Measurements from ENCODE around the gene ING5. TPM values are rescaled to one million over a fixed set of nuclear protein-coding genes. Genes with fewer than 3 reads are reported as not detected.

The ING5 gene
- total and polyA plus RNA-seq, 2 donors (not counting 3 experiments of a cell fraction or from before 2014, with no cell fraction given): 24.5 to 33.4 TPM

GRCh38 chr2:241752689-241753276, 50.9 kb downstream of the ING5 start:
- H3K4me2 ChIP-seq (ENCODE audit: insufficient read depth, low read length): no peak overlapping the region
- ChIA-PET POLR2A (no interaction called here), CTCF (no interaction called here)
- TF ChIP-seq POLR2A (IDR thresholded peaks at IDR 0.05; ENCODE audit: low read depth, low read length) (no peak), CTCF (IDR thresholded peaks at IDR 0.05; ENCODE audit: extremely low read depth in 1 of 2, insufficient read depth in 1 of 2, low read depth in 1 of 2, low read length in 2 of 2) (no peak), MAX (IDR thresholded peaks at IDR 0.05; ENCODE audit: insufficient read depth, insufficient read length) (no peak), GATA2 (IDR thresholded peaks at IDR 0.05; ENCODE audit: insufficient read depth, insufficient read length, low read depth, low read length) (no peak)
- dilution Hi-C loops (cut with MboI; ENCODE audit: extremely low pct_ligation_motif_present, low sequenced_read_pairs) (no loop called here), intact Hi-C loops (cut with micrococcal nuclease) (no loop called here)
- no peaks in the 10 kb centered on the region for H3K79me2 ChIP-seq (ENCODE audit: control insufficient read depth, insufficient read depth, low read length)
- no peak overlapping the region for H3K27ac ChIP-seq (ENCODE audit: insufficient read depth, low read depth, low read length)
- no peak overlapping the region for H2AFZ ChIP-seq (ENCODE audit: low read depth, low read length)
- H3K36me3 ChIP-seq (ENCODE audit: control insufficient read depth in 2 of 2, extremely low read depth in 1 of 2, insufficient read depth in 2 of 2, low read length in 2 of 2): peaks cover 0 to 13% of the 10 kb centered on the region in 2 experiments
- H4K20me1 ChIP-seq (replicated peaks; ENCODE audit: control insufficient read depth, extremely low read depth, insufficient read depth, low read length): no peaks in the 10 kb centered on the region
- H3K9me1 ChIP-seq (replicated peaks; ENCODE audit: control insufficient read depth, extremely low read depth, insufficient read depth, low read length): no peaks in the 10 kb centered on the region
- H3K9me3 ChIP-seq (replicated peaks; ENCODE audit: control insufficient read depth, insufficient read depth, low read length): no peaks in the 10 kb centered on the region
- no peaks in the 10 kb centered on the region for H3K4me1 ChIP-seq (ENCODE audit: control insufficient read depth, extremely low read depth, insufficient read depth, low read length)
- FAIRE-seq (no peak), DNase-seq (ENCODE audit: low read depth, low spot score) (no peak)
- H3K9ac ChIP-seq (replicated peaks; ENCODE audit: extremely low read depth, insufficient read depth, low read length): no peak overlapping the region
- no peaks in the 10 kb centered on the region for H3K27me3 ChIP-seq (ENCODE audit: control insufficient read depth in 2 of 2, insufficient read depth in 2 of 2, low read length in 2 of 2)
- no TSS peak for BruUV-seq (replicated peaks)
- no peak overlapping the region for H3K4me3 ChIP-seq (replicated peaks in 1 of 3; ENCODE audit: insufficient read depth in 1 of 3, low read depth in 1 of 3, low read length in 3 of 3)

- POLR2A ChIA-PET: no interaction called here
- no peak for TF ChIP-seq GATA2 (IDR thresholded peaks at IDR 0.05; ENCODE audit: insufficient read depth, insufficient read length, low read depth, low read length)
- TF ChIP-seq POLR2AphosphoS5 (IDR thresholded peaks at IDR 0.05; ENCODE audit: insufficient read depth, low read depth, low read length): no peak
- TF ChIP-seq MYC (IDR thresholded peaks at IDR 0.05; ENCODE audit: low read depth, low read length): no peak
- no peaks in the 10 kb centered on the region for H3K9me1 ChIP-seq (replicated peaks; ENCODE audit: control insufficient read depth, extremely low read depth, insufficient read depth, low read length)
Observed at GRCh38 chr2:241753493-241753892, 51.7 kb downstream of the ING5 start.

More at GRCh38 chr2:241753493-241753892, 51.7 kb downstream of the ING5 start:
- Histone ChIP-seq H3K4me2 (ENCODE audit: insufficient read depth, low read length) (no peak overlapping the region), H3K4me1 (ENCODE audit: control insufficient read depth, extremely low read depth, insufficient read depth, low read length) (no peaks in the 10 kb centered on the region), H3K9me3 (replicated peaks; ENCODE audit: control insufficient read depth, insufficient read depth, low read length) (no peaks in the 10 kb centered on the region), H4K20me1 (replicated peaks; ENCODE audit: control insufficient read depth, extremely low read depth, insufficient read depth, low read length) (no peaks in the 10 kb centered on the region), H3K27ac (ENCODE audit: insufficient read depth, low read depth, low read length) (no peak overlapping the region), H3K9ac (replicated peaks; ENCODE audit: extremely low read depth, insufficient read depth, low read length) (no peak overlapping the region), H3K36me3 (ENCODE audit: control insufficient read depth in 2 of 2, extremely low read depth in 1 of 2, insufficient read depth in 2 of 2, low read length in 2 of 2) (peaks cover 0 to 13% of the 10 kb centered on the region in 2 experiments), H3K79me2 (ENCODE audit: control insufficient read depth, insufficient read depth, low read length) (no peaks in the 10 kb centered on the region), H3K4me3 (replicated peaks in 1 of 3; ENCODE audit: insufficient read depth in 1 of 3, low read depth in 1 of 3, low read length in 3 of 3) (no peak overlapping the region), H2AFZ (ENCODE audit: low read depth, low read length) (no peak overlapping the region), H3K27me3 (ENCODE audit: control insufficient read depth in 2 of 2, insufficient read depth in 2 of 2, low read length in 2 of 2) (no peaks in the 10 kb centered on the region)
- no peak for DNase-seq (ENCODE audit: low read depth, low spot score)
- CTCF ChIA-PET: no interaction called here
- intact Hi-C loops (cut with micrococcal nuclease) (no loop called here), dilution Hi-C loops (cut with MboI; ENCODE audit: extremely low pct_ligation_motif_present, low sequenced_read_pairs) (no loop called here)
- no peak for FAIRE-seq
- no TSS peak for BruUV-seq (replicated peaks)

All from endothelial cell of umbilical vein (primary cell).